Urinary bladder (tissue), 4 donors: ENCODE data around the gene SDR39U1. TPM values are rescaled to one million over a fixed set of nuclear protein-coding genes. Genes with fewer than 3 reads are reported as not detected.

Experiments
- DNase-seq: peaks from one replicate; pipeline ENCODE4 v3.0.0-alpha.2; 2015; ENCODE audit errors: extremely low spot score
- H3K27ac ChIP-seq: one replicate; pipeline ENCODE4 v1.5.1; 2013; ENCODE audit warnings: low read depth, mild to moderate bottlenecking, moderate library complexity
- H3K36me3 ChIP-seq: one replicate; pipeline ENCODE4 v1.6.1; 2013; ENCODE audit warnings: mild to moderate bottlenecking, moderate library complexity; ENCODE audit not compliant: insufficient read depth
- H3K4me1 ChIP-seq: one replicate; pipeline ENCODE4 v1.6.1; 2013; ENCODE audit warnings: mild to moderate bottlenecking, moderate library complexity; ENCODE audit not compliant: insufficient read depth
- H3K4me3 ChIP-seq: one replicate; pipeline ENCODE4 v1.5.1; 2013; ENCODE audit warnings: low read depth, low read length
- WGBS: extraction: QIAGEN DNeasy Blood & Tissue Kit; methylation state at CpG from one replicate; pipeline ENCODE4 v1.1.7; 2013; 5-methylcytosine and 5-hydroxymethylcytosine counted together
- polyA plus RNA-seq: library from polyadenylated mRNA; stranded (reverse); fragments of 200-250 nt; gene quantifications from one replicate; pipeline ENCODE4 v1.2.3, GENCODE V29; 2013
- total RNA-seq: library from RNA; depleted of rRNA; stranded (reverse); fragments of >200 nt; gene quantifications from one replicate; pipeline ENCODE4 v1.2.3, GENCODE V29; 2014
- donor health status: healthy with polysubstance abuse.
- donor health status: healthy.

The SDR39U1 gene
- total and polyA plus RNA-seq, 2 donors: 12.3 to 70.9 TPM

GRCh38 chr14:24430143-24430681, 12.4 kb downstream of the SDR39U1 start:
- Histone ChIP-seq H3K4me3 (peak overlapping the region; percentile 80), H3K27ac (peak overlapping the region; percentile 100), H3K36me3 (no peaks in the 10 kb centered on the region), H3K4me1 (no peaks in the 10 kb centered on the region)
- under 1% methylated on average over 28 of the region's 28 CpGs for WGBS
- no peak for DNase-seq

GRCh38 chr14:24429395-24430142, 13.0 kb downstream of the SDR39U1 start, which contains the start of the genes CBLN3 and KHNYN:
TSS of gene CBLN3 (minus strand) at chr14:24429668. CDS start at chr14:24429054, 614 bp downstream.
TSS of gene KHNYN (plus strand) at chr14:24429954. CDS start at chr14:24430731, 777 bp downstream.
- 3% methylated on average over 57 of the region's 57 CpGs for WGBS
- H3K4me1 ChIP-seq: no peaks in the 10 kb centered on the region
- no peaks in the 10 kb centered on the region for H3K36me3 ChIP-seq
- H3K4me3 ChIP-seq: peak within 1 kb of the TSS; percentile 80
- peak; percentile 85 for DNase-seq
- H3K27ac ChIP-seq: peak within 1 kb of the TSS; percentile 100

- Histone ChIP-seq H3K36me3 (no peaks in the 10 kb centered on the region), H3K4me3 (no peak overlapping the region), H3K27ac (peak overlapping the region; percentile 94), H3K4me1 (no peaks in the 10 kb centered on the region)
- WGBS: 88% methylated on average over 18 of the region's 18 CpGs
- DNase-seq: no peak
These were observed 13.8 kb downstream of the SDR39U1 start for GRCh38 chr14:24428628-24429394.

- DNase-seq: no peak
- 88% methylated on average over 18 of the region's 18 CpGs for WGBS
- no peaks in the 10 kb centered on the region for H3K36me3 ChIP-seq
- H3K4me1 ChIP-seq: no peaks in the 10 kb centered on the region
- H3K27ac ChIP-seq: peak overlapping the region; percentile 24
- H3K4me3 ChIP-seq: no peak overlapping the region
These were observed 14.8 kb downstream of the SDR39U1 start for GRCh38 chr14:24427537-24428508.

- Histone ChIP-seq H3K4me1 (no peaks in the 10 kb centered on the region), H3K36me3 (no peaks in the 10 kb centered on the region), H3K4me3 (no peak overlapping the region), H3K27ac (no peak overlapping the region)
- no peak for DNase-seq
- 74% methylated on average over 8 of the region's 8 CpGs for WGBS
These were observed 15.6 kb downstream of the SDR39U1 start for GRCh38 chr14:24426912-24427536.

GRCh38 chr14:24426150-24426911, 16.2 kb downstream of the SDR39U1 start:
- WGBS: 85% methylated on average over 2 of the region's 2 CpGs
- no peaks in the 10 kb centered on the region for H3K36me3 ChIP-seq
- H3K27ac ChIP-seq: no peak overlapping the region

GRCh38 chr14:24425704-24426103, 16.9 kb downstream of the SDR39U1 start:
- DNase-seq: no peak
- 19% methylated on average over 3 of the region's 3 CpGs for WGBS
- Histone ChIP-seq H3K4me1 (no peaks in the 10 kb centered on the region), H3K4me3 (no peak overlapping the region), H3K27ac (no peak overlapping the region), H3K36me3 (no peaks in the 10 kb centered on the region)

More at GRCh38 chr14:24426150-24426911, 16.2 kb downstream of the SDR39U1 start:
- H3K4me1 ChIP-seq: no peaks in the 10 kb centered on the region
- no peak overlapping the region for H3K4me3 ChIP-seq
- no peak for DNase-seq

- no peak overlapping the region for H3K27ac ChIP-seq
- WGBS: 72% methylated on average over 12 of the region's 12 CpGs
- H3K4me1 ChIP-seq: no peaks in the 10 kb centered on the region
- H3K4me3 ChIP-seq: no peak overlapping the region
- H3K36me3 ChIP-seq: no peaks in the 10 kb centered on the region
- DNase-seq: no peak
These were observed 19.6 kb downstream of the SDR39U1 start for GRCh38 chr14:24422694-24423601.

- Histone ChIP-seq H3K4me3 (no peak overlapping the region), H3K27ac (no peak overlapping the region), H3K36me3 (no peaks in the 10 kb centered on the region), H3K4me1 (no peaks in the 10 kb centered on the region)
- DNase-seq: no peak
- WGBS: 78% methylated on average over 4 of the region's 4 CpGs
These were observed 20.3 kb downstream of the SDR39U1 start for GRCh38 chr14:24422261-24422660.

- Histone ChIP-seq H3K27ac (no peak overlapping the region), H3K36me3 (no peaks in the 10 kb centered on the region), H3K4me1 (no peaks in the 10 kb centered on the region), H3K4me3 (no peak overlapping the region)
- no peak for DNase-seq
- WGBS: 67% methylated on average over 6 of the region's 6 CpGs
These were observed 24.1 kb downstream of the SDR39U1 start for GRCh38 chr14:24418492-24418873.

GRCh38 chr14:24417832-24418491, 24.6 kb downstream of the SDR39U1 start:
- H3K36me3 ChIP-seq: no peaks in the 10 kb centered on the region
- no peaks in the 10 kb centered on the region for H3K4me1 ChIP-seq
- no peak overlapping the region for H3K27ac ChIP-seq
- no peak overlapping the region for H3K4me3 ChIP-seq
- DNase-seq: no peak
- WGBS: 70% methylated on average over 6 of the region's 6 CpGs
